WTC11 (cell line): ENCODE measurements around the gene BCL2L1. TPM values are rescaled to one million over a fixed set of nuclear protein-coding genes. Genes with fewer than 3 reads are reported as not detected.

Experiments used
- ATAC-seq: fragments of 200-7000 bp; cut with Tn5 transposase; 2 replicates; pipeline ENCODE4 v1.10.0; 2021; ENCODE audit warnings: mild to moderate bottlenecking, moderate library complexity
- CTCF ChIA-PET: fragments of 300-600 bp; sonication (Branson Sonifier 250); formaldehyde crosslinking; loops from one replicate; lab custom pipeline; 2021; ENCODE audit warnings: antibody characterized with exemption; lab: Charles Lee
- POLR2A ChIA-PET: fragments of 350-600 bp; sonication (Branson Sonifier 250); formaldehyde crosslinking; loops from one replicate; lab custom pipeline; 2021; ENCODE audit warnings: antibody characterized with exemption; lab: Charles Lee
- DNase-seq: peaks from one replicate; pipeline ENCODE4 v3.0.0; 2021; ENCODE audit warnings: low spot score
- H3K27ac Mint-ChIP-seq: 2 replicates; pipeline ENCODE4 v1.8.0; 2021; ENCODE audit warnings: mixed read lengths
- H3K27me3 Mint-ChIP-seq: 2 replicates; pipeline ENCODE4 v1.8.0; 2021; ENCODE audit warnings: low read depth, mild to moderate bottlenecking, moderate library complexity, mixed read lengths
- H3K36me3 Mint-ChIP-seq: 2 replicates; pipeline ENCODE4 v1.8.0; 2021; ENCODE audit warnings: mixed read lengths
- H3K4me1 Mint-ChIP-seq: 2 replicates; pipeline ENCODE4 v1.8.0; 2022; ENCODE audit warnings: mixed read lengths
- H3K4me3 Mint-ChIP-seq: 2 replicates; pipeline ENCODE4 v1.8.0; 2021; ENCODE audit warnings: mild to moderate bottlenecking, moderate library complexity, mixed read lengths
- H3K9me3 Mint-ChIP-seq: 2 replicates; pipeline ENCODE4 v1.8.0; 2021; ENCODE audit warnings: mixed read lengths
- CREB1 ChIP-seq: sonication (generic); formaldehyde crosslinking; IDR thresholded peaks from 2 replicates; pipeline ENCODE4 v1.8.0; 2023; ENCODE audit warnings: mild to moderate bottlenecking, missing genetic modification reagents
- ELF4 ChIP-seq: sonication (generic); formaldehyde crosslinking; IDR thresholded peaks from 2 replicates; pipeline ENCODE4 v1.8.1; 2022; ENCODE audit warnings: low read depth, mild to moderate bottlenecking, moderate library complexity, missing genetic modification reagents
- EMX1 ChIP-seq: fragments of 250-450 bp; sonication (Bioruptor Pico); IDR thresholded peaks from 2 replicates; pipeline ENCODE4 v1.8.0; 2021; ENCODE audit warnings: mild to moderate bottlenecking
- ETV6 ChIP-seq: sonication (generic); formaldehyde crosslinking; IDR thresholded peaks from 2 replicates; pipeline ENCODE4 v1.8.1; 2022; ENCODE audit warnings: mild to moderate bottlenecking, missing genetic modification reagents
- GRHL2 ChIP-seq: fragments of 250-450 bp; sonication (Bioruptor Pico); IDR thresholded peaks from 2 replicates; pipeline ENCODE4 v1.8.0; 2022; ENCODE audit warnings: mild to moderate bottlenecking, moderate library complexity; ENCODE audit not compliant: insufficient replicate concordance, severe bottlenecking
- JUN ChIP-seq: sonication (generic); formaldehyde crosslinking; IDR thresholded peaks from 2 replicates; pipeline ENCODE4 v1.8.0; 2023; ENCODE audit warnings: mild to moderate bottlenecking, missing genetic modification reagents
- KAT7 ChIP-seq: sonication (generic); formaldehyde crosslinking; IDR thresholded peaks from 2 replicates; pipeline ENCODE4 v1.8.1; 2023; ENCODE audit warnings: missing genetic modification reagents, mild to moderate bottlenecking, borderline replicate concordance
- NR1H2 ChIP-seq: sonication (generic); formaldehyde crosslinking; IDR thresholded peaks from 2 replicates; pipeline ENCODE4 v1.9.0; 2021; ENCODE audit warnings: mild to moderate bottlenecking, moderate library complexity, missing genetic modification reagents
- PRRX2 ChIP-seq: fragments of 250-450 bp; sonication (Bioruptor Pico); IDR thresholded peaks from 2 replicates; pipeline ENCODE4 v1.8.0; 2021; ENCODE audit warnings: mild to moderate bottlenecking
- total RNA-seq: library from RNA; stranded (reverse); gene quantifications from 3 replicates; pipeline ENCODE4 v1.2.3, GENCODE V29; 2021
- TF ChIP-seq, protein P1 (sequence below): sonication (generic); formaldehyde crosslinking; IDR thresholded peaks from 2 replicates; pipeline ENCODE4 v1.8.1; 2022; ENCODE audit warnings: missing genetic modification reagents, borderline replicate concordance
- TF ChIP-seq, protein P2 (sequence below): sonication (generic); formaldehyde crosslinking; conservative IDR thresholded peaks from 2 replicates; pipeline ENCODE4 v1.8.1; 2023; ENCODE audit warnings: mild to moderate bottlenecking, low read depth, missing genetic modification reagents, moderate library complexity
- TF ChIP-seq, protein P3 (sequence below): fragments of 200-600 bp; IDR thresholded peaks from 2 replicates; pipeline ENCODE4 v1.8.0; 2022; ENCODE audit warnings: antibody characterized with exemption
- TF ChIP-seq, protein P4 (sequence below): sonication (generic); formaldehyde crosslinking; IDR thresholded peaks from 2 replicates; pipeline ENCODE4 v1.8.1; 2022; ENCODE audit warnings: mild to moderate bottlenecking, moderate library complexity, missing genetic modification reagents
- TF ChIP-seq, protein P5 (sequence below): sonication (generic); formaldehyde crosslinking; IDR thresholded peaks from 2 replicates; pipeline ENCODE4 v1.8.1; 2023; ENCODE audit warnings: mild to moderate bottlenecking, moderate library complexity, missing genetic modification reagents
- TF ChIP-seq, protein P6 (sequence below): fragments of 250-450 bp; sonication (Bioruptor Pico); IDR thresholded peaks from 2 replicates; pipeline ENCODE4 v1.9.0; 2021; ENCODE audit warnings: mild to moderate bottlenecking
- TF ChIP-seq, protein P7 (sequence below): sonication (generic); formaldehyde crosslinking; IDR thresholded peaks from 2 replicates; pipeline ENCODE4 v1.8.0; 2022; ENCODE audit warnings: mild to moderate bottlenecking, missing genetic modification reagents

Gene BCL2L1
- total RNA-seq, 1 experiment from 2014 or later = 62.0 TPM

DNA sequence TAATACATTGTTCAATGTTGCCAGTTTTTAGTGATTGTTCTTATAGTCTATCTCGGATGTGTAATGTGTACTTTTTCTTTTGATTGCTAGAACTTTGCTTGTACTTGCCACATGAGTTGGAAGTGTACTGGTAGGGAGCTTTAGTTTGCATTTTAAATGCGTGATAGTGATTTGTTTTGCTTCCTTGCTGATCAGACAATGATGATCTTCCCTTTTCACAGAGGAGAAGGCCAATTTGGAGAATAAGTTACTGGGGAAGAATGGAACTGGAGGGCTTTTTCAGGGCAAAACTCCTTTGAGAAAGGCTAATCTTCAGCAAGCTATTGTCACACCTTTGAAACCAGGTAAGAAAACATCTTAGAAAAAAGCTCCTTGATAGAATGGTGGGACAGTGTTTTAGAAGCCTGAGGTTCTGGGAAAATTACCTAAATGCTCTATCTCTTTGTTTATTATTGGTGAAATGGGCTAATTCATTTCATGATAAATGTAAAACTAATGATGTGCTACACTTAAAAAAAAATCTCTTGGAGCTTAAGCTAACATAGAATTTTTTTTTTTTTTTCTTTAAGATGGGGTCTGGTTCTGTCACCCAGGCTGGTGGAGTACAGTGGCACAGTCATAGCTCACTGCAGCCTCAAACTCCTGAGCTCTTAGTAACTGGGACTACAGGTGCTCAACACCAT is 37.3 kb upstream of the BCL2L1 start:
- H3K27ac Mint-ChIP-seq = peak overlapping the region; percentile 52; the same call in 1 of the 2 replicates
- ChIA-PET CTCF (interaction anchor here (2.0 kb wide), 1 partner anchor 98 kb away, joined by 8 read pairs; no protein-coding TSS in a partner anchor), POLR2A (no interaction called here)
- H3K4me1 Mint-ChIP-seq = peaks cover 6% of the 10 kb centered on the region
- DNase-seq (no peak), ATAC-seq (no peak)
- TF ChIP-seq, protein P1, sequence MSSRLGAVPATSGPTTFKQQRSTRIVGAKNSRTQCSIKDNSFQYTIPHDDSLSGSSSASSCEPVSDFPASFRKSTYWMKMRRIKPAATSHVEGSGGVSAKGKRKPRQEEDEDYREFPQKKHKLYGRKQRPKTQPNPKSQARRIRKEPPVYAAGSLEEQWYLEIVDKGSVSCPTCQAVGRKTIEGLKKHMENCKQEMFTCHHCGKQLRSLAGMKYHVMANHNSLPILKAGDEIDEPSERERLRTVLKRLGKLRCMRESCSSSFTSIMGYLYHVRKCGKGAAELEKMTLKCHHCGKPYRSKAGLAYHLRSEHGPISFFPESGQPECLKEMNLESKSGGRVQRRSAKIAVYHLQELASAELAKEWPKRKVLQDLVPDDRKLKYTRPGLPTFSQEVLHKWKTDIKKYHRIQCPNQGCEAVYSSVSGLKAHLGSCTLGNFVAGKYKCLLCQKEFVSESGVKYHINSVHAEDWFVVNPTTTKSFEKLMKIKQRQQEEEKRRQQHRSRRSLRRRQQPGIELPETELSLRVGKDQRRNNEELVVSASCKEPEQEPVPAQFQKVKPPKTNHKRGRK (CRISPR knock-in tag) = no peak
- TF ChIP-seq, protein P2, sequence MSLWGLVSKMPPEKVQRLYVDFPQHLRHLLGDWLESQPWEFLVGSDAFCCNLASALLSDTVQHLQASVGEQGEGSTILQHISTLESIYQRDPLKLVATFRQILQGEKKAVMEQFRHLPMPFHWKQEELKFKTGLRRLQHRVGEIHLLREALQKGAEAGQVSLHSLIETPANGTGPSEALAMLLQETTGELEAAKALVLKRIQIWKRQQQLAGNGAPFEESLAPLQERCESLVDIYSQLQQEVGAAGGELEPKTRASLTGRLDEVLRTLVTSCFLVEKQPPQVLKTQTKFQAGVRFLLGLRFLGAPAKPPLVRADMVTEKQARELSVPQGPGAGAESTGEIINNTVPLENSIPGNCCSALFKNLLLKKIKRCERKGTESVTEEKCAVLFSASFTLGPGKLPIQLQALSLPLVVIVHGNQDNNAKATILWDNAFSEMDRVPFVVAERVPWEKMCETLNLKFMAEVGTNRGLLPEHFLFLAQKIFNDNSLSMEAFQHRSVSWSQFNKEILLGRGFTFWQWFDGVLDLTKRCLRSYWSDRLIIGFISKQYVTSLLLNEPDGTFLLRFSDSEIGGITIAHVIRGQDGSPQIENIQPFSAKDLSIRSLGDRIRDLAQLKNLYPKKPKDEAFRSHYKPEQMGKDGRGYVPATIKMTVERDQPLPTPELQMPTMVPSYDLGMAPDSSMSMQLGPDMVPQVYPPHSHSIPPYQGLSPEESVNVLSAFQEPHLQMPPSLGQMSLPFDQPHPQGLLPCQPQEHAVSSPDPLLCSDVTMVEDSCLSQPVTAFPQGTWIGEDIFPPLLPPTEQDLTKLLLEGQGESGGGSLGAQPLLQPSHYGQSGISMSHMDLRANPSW (CRISPR knock-in tag) = no peak
- TF ChIP-seq, protein P3, sequence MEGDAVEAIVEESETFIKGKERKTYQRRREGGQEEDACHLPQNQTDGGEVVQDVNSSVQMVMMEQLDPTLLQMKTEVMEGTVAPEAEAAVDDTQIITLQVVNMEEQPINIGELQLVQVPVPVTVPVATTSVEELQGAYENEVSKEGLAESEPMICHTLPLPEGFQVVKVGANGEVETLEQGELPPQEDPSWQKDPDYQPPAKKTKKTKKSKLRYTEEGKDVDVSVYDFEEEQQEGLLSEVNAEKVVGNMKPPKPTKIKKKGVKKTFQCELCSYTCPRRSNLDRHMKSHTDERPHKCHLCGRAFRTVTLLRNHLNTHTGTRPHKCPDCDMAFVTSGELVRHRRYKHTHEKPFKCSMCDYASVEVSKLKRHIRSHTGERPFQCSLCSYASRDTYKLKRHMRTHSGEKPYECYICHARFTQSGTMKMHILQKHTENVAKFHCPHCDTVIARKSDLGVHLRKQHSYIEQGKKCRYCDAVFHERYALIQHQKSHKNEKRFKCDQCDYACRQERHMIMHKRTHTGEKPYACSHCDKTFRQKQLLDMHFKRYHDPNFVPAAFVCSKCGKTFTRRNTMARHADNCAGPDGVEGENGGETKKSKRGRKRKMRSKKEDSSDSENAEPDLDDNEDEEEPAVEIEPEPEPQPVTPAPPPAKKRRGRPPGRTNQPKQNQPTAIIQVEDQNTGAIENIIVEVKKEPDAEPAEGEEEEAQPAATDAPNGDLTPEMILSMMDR = no peak
- TF ChIP-seq, protein P4, sequence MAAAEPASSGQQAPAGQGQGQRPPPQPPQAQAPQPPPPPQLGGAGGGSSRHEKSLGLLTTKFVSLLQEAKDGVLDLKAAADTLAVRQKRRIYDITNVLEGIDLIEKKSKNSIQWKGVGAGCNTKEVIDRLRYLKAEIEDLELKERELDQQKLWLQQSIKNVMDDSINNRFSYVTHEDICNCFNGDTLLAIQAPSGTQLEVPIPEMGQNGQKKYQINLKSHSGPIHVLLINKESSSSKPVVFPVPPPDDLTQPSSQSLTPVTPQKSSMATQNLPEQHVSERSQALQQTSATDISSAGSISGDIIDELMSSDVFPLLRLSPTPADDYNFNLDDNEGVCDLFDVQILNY (CRISPR knock-in tag) = no peak
- TF ChIP-seq, protein P5, sequence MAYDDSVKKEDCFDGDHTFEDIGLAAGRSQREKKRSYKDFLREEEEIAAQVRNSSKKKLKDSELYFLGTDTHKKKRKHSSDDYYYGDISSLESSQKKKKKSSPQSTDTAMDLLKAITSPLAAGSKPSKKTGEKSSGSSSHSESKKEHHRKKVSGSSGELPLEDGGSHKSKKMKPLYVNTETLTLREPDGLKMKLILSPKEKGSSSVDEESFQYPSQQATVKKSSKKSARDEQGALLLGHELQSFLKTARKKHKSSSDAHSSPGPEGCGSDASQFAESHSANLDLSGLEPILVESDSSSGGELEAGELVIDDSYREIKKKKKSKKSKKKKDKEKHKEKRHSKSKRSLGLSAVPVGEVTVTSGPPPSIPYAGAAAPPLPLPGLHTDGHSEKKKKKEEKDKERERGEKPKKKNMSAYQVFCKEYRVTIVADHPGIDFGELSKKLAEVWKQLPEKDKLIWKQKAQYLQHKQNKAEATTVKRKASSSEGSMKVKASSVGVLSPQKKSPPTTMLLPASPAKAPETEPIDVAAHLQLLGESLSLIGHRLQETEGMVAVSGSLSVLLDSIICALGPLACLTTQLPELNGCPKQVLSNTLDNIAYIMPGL (CRISPR knock-in tag) = no peak
- no peak for TF ChIP-seq ETV6 (CRISPR knock-in tag)
- no peak for TF ChIP-seq EMX1 (CRISPR knock-in tag)
- TF ChIP-seq PRRX2 = no peak
- TF ChIP-seq CREB1 = no peak
- TF ChIP-seq, protein P6, sequence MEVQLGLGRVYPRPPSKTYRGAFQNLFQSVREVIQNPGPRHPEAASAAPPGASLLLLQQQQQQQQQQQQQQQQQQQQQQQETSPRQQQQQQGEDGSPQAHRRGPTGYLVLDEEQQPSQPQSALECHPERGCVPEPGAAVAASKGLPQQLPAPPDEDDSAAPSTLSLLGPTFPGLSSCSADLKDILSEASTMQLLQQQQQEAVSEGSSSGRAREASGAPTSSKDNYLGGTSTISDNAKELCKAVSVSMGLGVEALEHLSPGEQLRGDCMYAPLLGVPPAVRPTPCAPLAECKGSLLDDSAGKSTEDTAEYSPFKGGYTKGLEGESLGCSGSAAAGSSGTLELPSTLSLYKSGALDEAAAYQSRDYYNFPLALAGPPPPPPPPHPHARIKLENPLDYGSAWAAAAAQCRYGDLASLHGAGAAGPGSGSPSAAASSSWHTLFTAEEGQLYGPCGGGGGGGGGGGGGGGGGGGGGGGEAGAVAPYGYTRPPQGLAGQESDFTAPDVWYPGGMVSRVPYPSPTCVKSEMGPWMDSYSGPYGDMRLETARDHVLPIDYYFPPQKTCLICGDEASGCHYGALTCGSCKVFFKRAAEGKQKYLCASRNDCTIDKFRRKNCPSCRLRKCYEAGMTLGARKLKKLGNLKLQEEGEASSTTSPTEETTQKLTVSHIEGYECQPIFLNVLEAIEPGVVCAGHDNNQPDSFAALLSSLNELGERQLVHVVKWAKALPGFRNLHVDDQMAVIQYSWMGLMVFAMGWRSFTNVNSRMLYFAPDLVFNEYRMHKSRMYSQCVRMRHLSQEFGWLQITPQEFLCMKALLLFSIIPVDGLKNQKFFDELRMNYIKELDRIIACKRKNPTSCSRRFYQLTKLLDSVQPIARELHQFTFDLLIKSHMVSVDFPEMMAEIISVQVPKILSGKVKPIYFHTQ = no peak
- H3K27me3 Mint-ChIP-seq = no peaks in the 10 kb centered on the region
- no peak overlapping the region for H3K4me3 Mint-ChIP-seq
- no peaks in the 10 kb centered on the region for H3K9me3 Mint-ChIP-seq
- H3K36me3 Mint-ChIP-seq = peaks cover 58% of the 10 kb centered on the region

DNA sequence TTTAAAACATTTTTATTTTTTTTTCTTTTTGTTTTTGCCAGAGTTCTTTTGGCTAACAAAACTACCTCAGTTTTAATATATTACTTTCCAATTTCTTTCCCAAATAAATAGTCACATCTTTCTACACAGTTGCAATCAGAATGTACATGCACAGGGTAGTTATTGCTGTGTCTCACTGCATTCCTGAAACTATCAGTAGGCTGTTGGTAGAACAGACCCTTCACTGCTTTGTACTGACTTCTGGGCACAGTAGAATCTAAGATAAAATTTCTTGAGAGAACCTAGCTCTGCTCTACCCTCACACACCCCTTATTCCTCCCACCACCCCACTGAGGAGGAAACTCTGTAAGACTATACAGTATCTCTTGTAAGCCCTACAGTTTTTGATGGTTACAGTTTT is 36.3 kb upstream of the BCL2L1 start:
- CTCF ChIA-PET = no interaction called here
- POLR2A ChIA-PET = no interaction called here
- ATAC-seq (no peak), DNase-seq (no peak)
- no peak overlapping the region for H3K4me3 Mint-ChIP-seq
- peaks cover 6% of the 10 kb centered on the region for H3K4me1 Mint-ChIP-seq
- no peaks in the 10 kb centered on the region for H3K9me3 Mint-ChIP-seq
- H3K27ac Mint-ChIP-seq = peak overlapping the region; percentile 57; the same call in 1 of the 2 replicates
- no peaks in the 10 kb centered on the region for H3K27me3 Mint-ChIP-seq
- peaks cover 53% of the 10 kb centered on the region for H3K36me3 Mint-ChIP-seq
- TF ChIP-seq GRHL2 (CRISPR knock-in tag) = no peak
- no peak for TF ChIP-seq JUN (CRISPR knock-in tag)
- TF ChIP-seq, protein P5 (CRISPR knock-in tag) = no peak
- no peak for TF ChIP-seq ELF4 (CRISPR knock-in tag)
- TF ChIP-seq, protein P7, sequence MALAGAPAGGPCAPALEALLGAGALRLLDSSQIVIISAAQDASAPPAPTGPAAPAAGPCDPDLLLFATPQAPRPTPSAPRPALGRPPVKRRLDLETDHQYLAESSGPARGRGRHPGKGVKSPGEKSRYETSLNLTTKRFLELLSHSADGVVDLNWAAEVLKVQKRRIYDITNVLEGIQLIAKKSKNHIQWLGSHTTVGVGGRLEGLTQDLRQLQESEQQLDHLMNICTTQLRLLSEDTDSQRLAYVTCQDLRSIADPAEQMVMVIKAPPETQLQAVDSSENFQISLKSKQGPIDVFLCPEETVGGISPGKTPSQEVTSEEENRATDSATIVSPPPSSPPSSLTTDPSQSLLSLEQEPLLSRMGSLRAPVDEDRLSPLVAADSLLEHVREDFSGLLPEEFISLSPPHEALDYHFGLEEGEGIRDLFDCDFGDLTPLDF (CRISPR knock-in tag) = no peak
- no peak for TF ChIP-seq NR1H2 (CRISPR knock-in tag)
- TF ChIP-seq, protein P4 (CRISPR knock-in tag) = no peak
- no peak for TF ChIP-seq KAT7 (CRISPR knock-in tag)
